AG04449 (cell line): Measurements from ENCODE around the gene ZIC5.
A peak's percentile ranks its signal among the peaks of the same experiment; 100 is the strongest.

Experiments
- CTCF ChIA-PET: fragments of 350-600 bp; formaldehyde crosslinking; extraction: SDS; loops from one replicate; lab custom pipeline; 2021; ENCODE audit warnings: antibody characterized with exemption; lab: Yijun Ruan, JAX
- POLR2A ChIA-PET: fragments of 400-600, 350-600 bp; formaldehyde crosslinking; extraction: SDS; loops from one replicate; lab custom pipeline; 2020; ENCODE audit warnings: antibody characterized with exemption, inconsistent platforms; lab: Yijun Ruan, JAX
- DNase-seq: peaks from one replicate; pipeline ENCODE4 v3.0.0-alpha.2; 2010; ENCODE audit warnings: low read depth, low spot score
- H3K4me3 ChIP-seq: 2 replicates; pipeline ENCODE4 v1.5.1; 2011; ENCODE audit warnings: low read depth, mild to moderate bottlenecking, control low read depth, low read length
- TF ChIP-seq, protein P1 (sequence below): IDR thresholded peaks from one replicate; pipeline ENCODE4 v1.5.1; 2011; ENCODE audit warnings: mild to moderate bottlenecking, moderate library complexity, low read length, control low read depth, inconsistent platforms; ENCODE audit not compliant: insufficient read depth; ENCODE audit errors: missing control alignments

The ZIC5 gene

DNA sequence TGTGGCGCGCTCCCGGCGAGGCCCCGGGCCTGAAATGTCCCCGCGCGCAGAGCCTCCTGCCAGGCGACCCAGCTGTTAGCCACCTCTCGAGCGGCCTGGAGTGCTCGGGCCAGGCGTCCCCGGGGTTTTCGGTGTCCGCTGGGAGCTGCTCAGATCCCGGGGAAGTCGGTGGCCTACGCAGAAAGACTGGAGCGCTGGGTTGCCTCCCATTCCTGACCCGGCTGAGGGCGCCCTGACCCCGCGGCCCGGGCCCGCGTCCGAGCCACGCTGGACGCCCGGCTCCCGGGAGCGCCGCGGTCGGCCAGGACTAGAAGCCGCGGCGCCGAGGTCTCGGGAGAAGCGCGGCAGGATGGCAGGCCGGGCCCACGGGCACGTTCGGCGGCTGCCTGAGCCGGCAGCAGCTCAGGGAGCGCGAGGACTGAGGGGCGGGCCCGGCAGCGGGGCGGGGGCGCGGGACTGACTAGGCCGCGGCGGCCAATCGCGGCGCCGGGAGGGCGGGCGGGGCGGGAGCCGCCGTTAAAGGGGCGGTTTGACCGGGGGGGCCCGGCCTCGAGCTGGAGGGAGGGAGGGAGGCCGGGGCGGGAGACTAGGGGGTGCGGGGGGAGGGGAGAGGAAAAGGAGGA lies 8.7 kb upstream of the ZIC5 start:
- ChIA-PET POLR2A (no interaction called here), CTCF (interaction anchor here (1.1 to 2.1 kb wide), 2 partner anchors 10 to 260 kb away, joined by 3 to 4 read pairs; no protein-coding TSS in a partner anchor)
- no peak for DNase-seq
- H3K4me3 ChIP-seq, result peak overlapping the region; percentile 18
- TF ChIP-seq, protein P1, sequence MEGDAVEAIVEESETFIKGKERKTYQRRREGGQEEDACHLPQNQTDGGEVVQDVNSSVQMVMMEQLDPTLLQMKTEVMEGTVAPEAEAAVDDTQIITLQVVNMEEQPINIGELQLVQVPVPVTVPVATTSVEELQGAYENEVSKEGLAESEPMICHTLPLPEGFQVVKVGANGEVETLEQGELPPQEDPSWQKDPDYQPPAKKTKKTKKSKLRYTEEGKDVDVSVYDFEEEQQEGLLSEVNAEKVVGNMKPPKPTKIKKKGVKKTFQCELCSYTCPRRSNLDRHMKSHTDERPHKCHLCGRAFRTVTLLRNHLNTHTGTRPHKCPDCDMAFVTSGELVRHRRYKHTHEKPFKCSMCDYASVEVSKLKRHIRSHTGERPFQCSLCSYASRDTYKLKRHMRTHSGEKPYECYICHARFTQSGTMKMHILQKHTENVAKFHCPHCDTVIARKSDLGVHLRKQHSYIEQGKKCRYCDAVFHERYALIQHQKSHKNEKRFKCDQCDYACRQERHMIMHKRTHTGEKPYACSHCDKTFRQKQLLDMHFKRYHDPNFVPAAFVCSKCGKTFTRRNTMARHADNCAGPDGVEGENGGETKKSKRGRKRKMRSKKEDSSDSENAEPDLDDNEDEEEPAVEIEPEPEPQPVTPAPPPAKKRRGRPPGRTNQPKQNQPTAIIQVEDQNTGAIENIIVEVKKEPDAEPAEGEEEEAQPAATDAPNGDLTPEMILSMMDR, result no peak

- CTCF ChIA-PET, result interaction anchor here (1.0 to 2.1 kb wide), 3 partner anchors 10 to 261 kb away, joined by 3 to 4 read pairs (median 3); no protein-coding TSS in a partner anchor
- no peak for DNase-seq
- H3K4me3 ChIP-seq, result no peak overlapping the region; the same call in 1 of the 2 replicates
- POLR2A ChIA-PET, result no interaction called here
- TF ChIP-seq, protein P1, result no peak
Observed at GRCh38 chr13:99979453-99980200, 8.1 kb upstream of the ZIC5 start.

DNA sequence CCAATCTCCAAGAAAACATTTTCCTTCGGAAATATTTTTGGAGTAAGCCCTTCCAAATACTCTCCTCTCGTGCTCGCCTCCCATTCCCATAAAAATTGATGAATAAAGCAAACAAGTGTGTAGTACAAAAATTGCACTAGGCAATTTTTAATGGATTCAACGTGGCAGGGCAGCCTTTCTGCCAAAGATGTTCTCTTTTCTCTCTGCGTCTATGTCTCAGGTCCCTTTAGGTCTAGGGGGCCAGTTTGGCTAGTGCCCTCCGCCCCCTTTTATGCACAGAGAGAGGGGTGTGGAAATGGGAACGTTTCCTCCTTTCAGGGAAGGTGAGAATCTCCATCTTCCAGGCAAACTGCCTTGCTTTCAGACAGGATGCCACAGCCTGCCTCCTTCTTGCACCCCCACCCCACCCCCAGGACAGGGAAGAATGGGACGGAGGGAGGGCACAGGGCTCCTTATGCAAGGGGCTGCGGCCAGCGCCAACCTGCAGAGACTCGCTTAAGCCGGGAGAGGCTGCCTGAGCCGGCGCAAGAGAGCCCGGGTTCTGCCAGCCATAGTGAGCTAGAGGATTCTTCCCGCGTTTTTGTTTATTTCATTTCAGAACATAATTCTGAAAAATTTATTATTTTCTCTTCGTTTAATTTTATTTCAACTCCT lies 7.4 kb upstream of the ZIC5 start:
- POLR2A ChIA-PET, result no interaction called here
- TF ChIP-seq, protein P1, result no peak
- H3K4me3 ChIP-seq, result no peak overlapping the region
- CTCF ChIA-PET, result interaction anchor here (1.0 to 1.1 kb wide), 2 partner anchors 257 to 261 kb away, joined by 3 read pairs; no protein-coding TSS in a partner anchor
- no peak for DNase-seq

GRCh38 chr13:99977912-99978798 lies 6.6 kb upstream of the ZIC5 start:
- ChIA-PET CTCF (no interaction called here), POLR2A (no interaction called here)
- TF ChIP-seq, protein P1, result no peak
- no peak for DNase-seq
- no peak overlapping the region for H3K4me3 ChIP-seq

DNA sequence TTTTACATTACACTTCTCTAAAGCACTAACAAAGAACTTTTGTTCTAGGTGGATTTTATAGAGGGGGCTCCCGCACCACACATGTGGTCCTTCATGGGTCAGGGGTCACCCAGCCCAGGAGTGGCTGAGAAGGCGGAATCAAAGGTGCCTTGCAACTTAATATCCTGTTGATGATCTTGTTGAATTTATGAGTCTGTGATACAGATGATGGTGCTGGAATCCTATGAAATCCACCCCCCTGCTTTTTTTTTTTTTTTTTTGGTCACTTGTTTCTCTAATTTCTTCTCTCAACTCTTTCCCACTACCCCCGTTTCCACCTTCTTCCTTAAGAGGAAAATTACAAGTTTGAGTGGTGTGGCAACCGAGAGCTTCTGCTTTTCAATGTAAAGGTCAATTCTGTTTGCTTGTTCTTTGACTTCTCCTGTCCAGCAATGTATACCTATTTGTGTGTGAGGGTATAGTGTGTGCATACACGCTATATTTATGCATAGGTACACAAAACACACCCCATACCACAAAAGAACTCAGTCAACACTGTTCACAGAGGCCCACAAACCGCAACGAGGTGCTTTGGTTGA lies 5.9 kb upstream of the ZIC5 start:
- ChIA-PET POLR2A (no interaction called here), CTCF (no interaction called here)
- TF ChIP-seq, protein P1, result no peak
- no peak for DNase-seq
- H3K4me3 ChIP-seq, result no peak overlapping the region
